HG02970 (cell line): Measurements from ENCODE around the gene CDKN2B.
"Not testable (repeated sequence)": the region's sequence is repeated elsewhere in the genome, so short reads cannot be mapped to it uniquely, and the experiment has no call there.

Experiments
- ATAC-seq: cut with Tn5 transposase; IDR thresholded peaks from one replicate; pipeline ENCODE4 v1.9.1; 2021; ENCODE audit warnings: mild to moderate bottlenecking, moderate library complexity, moderate number of reproducible peaks; ENCODE audit not compliant: unreplicated experiment, low FRiP score

Gene CDKN2B

GRCh38 chr9:21970800-21971640 is 38.1 kb downstream of the CDKN2B start:
- ATAC-seq, result no peak

GRCh38 chr9:21969951-21970799 is 38.9 kb downstream of the CDKN2B start:
- ATAC-seq, result no peak

DNA sequence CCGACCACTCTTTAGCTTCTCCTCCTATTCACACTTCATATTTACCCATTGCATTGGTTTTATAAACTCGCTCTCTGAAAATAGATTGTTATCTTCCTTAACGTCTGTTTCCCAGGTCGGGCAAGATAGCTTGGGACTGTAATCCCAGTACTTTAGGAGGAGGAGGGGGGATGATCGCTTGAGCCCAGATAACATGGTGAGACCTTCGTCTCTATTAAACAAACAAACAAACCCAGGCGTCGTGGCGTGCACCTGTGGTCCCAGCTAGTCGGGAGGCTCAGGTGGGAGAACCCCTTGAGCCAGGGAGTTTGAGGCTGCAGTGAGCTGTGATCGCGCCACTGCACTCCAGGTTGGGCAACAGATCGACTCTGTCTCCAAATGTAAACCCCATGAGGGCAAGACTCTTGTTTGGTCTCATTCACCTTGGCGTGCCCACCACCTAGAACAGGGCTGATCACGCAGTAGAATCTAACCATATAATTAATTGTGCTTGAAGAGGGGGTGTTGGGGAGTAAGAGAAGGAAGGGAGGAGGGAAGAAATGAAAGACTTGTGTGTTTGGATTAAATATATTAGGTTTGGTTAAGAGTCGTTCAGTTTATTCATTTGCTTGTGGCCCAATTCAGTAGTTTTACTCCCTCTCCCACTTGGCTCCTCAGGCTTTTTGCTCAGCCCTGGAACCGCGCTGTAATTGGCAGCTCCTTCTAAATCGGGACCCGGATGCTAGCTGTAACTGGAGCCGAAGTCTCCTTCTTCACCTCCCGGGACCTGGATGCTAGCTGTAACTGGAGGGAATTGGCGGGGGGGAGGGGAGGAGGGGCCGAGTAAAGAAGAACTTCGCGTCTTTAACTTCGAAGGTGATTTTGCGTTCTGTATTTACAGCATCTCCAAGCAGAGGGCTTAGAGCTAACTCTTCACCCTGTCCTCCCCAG is 39.8 kb downstream of the CDKN2B start:
- no peak for ATAC-seq

DNA sequence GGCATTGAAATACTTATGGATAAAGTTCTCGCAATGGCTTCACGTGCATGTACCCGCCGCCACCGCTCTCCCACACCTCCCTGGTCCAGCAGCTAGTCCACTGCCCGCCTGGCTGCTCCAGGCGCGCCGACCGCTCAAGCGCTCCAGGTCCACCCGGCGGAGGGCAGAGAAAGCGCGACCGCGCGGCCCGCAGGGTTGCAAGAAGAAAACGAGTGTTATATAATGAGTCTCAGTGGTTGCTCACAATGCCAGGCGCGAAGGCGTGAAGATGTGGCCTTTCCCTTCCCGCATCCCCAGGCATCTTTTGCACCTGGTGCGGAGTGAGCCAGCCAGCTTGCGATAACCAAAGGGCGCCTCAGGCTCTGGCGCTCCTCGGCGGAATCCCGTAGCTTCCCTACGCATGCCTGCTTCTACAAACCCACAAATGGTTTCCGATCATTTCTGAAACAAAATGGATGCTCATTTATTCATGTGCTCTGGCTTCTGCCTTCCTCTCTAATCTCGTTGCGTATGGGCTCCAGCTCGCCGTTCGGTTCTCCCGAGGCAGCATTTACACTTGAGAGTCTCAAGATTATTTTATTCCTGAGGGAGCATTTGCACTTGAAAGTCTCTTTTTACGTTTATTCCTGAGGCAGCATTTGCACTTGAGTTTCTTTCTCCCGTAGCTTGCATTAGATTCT is 40.6 kb downstream of the CDKN2B start:
- no peak for ATAC-seq

- no peak for ATAC-seq
These were observed 41.4 kb downstream of the CDKN2B start for GRCh38 chr9:21967702-21968101.

DNA sequence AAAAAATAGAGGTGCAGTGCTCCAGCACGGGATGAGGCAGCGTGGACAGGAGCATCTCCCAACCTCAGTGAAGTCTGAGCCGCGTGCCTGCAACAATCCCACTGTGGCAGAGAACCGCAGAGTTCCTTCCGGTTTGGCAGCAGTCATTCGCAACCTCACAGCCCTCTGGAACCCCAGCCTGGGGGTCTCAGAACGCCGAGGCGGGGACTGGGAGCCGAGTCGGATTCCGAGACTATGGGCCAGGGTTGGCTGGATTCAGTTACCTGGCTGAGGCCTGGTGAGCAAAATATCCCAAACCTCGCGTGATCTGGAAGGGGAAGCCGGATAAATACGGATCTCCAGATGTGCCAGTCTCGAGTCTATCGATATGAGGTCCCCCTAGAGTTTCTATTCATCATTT is 41.9 kb downstream of the CDKN2B start:
- no peak for ATAC-seq

GRCh38 chr9:21966140-21966851 is 42.8 kb downstream of the CDKN2B start:
- ATAC-seq, result no peak

- ATAC-seq, result peak; percentile 66
These were observed 43.6 kb downstream of the CDKN2B start for GRCh38 chr9:21965401-21965951.

GRCh38 chr9:21964925-21965385 is 44.1 kb downstream of the CDKN2B start:
- ATAC-seq, result peak; percentile 60

DNA sequence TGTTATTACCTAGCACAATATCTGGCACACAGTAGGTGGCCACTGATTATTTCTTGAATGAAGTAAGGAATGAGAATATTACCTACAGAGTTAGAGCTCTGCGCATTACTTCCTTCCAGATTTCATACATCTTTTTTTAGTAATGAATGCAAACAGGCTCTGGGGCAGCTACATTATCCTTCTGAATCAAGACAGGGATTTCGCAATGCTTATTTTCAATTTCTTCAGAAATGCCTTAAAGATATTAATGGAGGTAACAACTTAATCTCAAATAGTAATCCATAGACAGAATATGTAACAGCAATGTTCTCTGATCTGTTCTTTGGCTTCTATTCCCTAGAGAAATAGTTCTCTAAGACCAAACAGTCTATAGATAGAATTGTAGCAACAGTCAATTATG is 47.5 kb downstream of the CDKN2B start:
- ATAC-seq, result no peak

DNA sequence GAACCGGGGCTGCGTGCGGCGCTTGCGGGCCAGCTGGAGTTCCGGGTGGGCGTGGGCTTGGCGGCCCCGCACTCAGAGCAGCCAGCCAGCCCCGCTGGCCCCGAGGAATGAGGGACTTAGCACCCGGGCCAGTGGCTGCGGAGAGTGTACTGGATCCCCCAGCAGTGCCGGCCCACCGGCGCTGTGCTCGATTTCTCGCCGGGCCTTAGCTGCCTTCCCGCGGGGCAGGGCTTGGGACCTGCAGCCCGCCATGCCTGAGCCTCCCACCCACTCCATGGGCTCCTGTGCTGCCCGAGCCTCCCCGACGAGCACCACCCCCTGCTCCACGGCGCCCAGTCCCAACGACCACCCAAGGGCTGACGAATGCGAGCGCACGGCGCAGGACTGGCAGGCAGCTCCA is 49.8 kb downstream of the CDKN2B start:
- ATAC-seq, result not testable (repeated sequence)

- no peak for ATAC-seq
These were observed 50.3 kb downstream of the CDKN2B start for GRCh38 chr9:21958833-21959232.
